NCI-H2029 treated with DMSO at 0.1 percent for 48 hours (cell line): ENCODE results near the gene MYOD1.

Source experiments
- DNase-seq: peaks from one replicate; lab custom pipeline; 2025; lab: John Stamatoyannopoulos, UW

MYOD1 gene

GRCh38 chr11:17771415-17771814, 52.0 kb downstream of the MYOD1 start:
- DNase-seq: no peak
